HG03520 (cell line): ENCODE measurements around the gene AGBL5.
A peak's percentile ranks its signal among the peaks of the same experiment; 100 is the strongest.

Source experiments
- ATAC-seq: cut with Tn5 transposase; IDR thresholded peaks from one replicate; pipeline ENCODE4 v1.9.1; 2021; ENCODE audit warnings: mild to moderate bottlenecking, moderate library complexity; ENCODE audit not compliant: unreplicated experiment

AGBL5 gene

GRCh38 chr2:27076323-27076722 lies 24.9 kb downstream of the AGBL5 start:
- no peak for ATAC-seq

GRCh38 chr2:27077231-27077630 lies 25.8 kb downstream of the AGBL5 start:
- ATAC-seq, result no peak

DNA sequence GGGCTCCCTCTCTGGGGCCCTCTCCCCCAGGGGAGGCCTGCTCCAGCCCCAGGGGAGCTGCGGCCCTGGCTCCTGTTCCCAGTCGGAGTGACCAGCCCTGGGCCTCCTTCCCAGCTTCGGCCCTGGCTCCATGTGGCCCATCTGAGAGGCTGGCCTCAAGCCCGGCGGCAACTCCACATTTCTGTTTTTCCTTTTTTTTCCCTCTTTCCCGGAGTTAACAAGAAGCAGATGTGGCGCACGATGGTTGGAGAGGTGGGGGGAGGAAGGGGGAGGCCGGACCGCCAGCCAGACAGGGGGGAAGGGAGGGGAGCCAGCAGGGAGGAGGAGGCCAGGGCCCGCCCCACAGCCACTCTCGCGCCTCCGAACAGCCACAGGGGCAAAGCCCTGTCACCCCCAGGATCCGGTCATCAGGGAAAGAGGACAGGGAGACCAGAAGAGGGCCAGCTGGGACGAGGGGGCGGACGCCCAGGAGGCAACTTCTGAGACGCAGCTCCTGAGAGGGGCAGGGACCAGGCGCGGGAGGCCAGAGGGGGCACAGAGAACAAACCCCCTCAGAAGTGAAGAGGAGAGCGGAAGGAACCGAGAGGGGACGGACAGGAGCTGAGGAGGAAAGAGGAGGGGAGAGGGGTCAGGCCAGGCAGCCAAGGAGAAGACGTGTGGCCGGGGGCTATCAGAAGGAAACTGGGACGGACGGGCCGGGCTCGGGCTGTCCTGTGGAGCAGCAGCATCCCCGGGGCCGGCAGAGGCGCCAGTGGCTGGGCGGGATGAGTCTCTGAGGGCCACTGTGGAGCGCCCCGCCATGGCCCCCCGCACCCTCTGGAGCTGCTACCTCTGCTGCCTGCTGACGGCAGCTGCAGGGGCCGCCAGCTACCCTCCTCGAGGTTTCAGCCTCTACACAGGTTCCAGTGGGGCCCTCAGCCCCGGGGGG lies 27.1 kb downstream of the AGBL5 start, which contains the start of gene EMILIN1:
TSS of gene EMILIN1 (plus strand) at position 349 of the 928 bp plus-strand sequence. CDS start at position 800, 451 bp downstream.
- no peak for ATAC-seq

DNA sequence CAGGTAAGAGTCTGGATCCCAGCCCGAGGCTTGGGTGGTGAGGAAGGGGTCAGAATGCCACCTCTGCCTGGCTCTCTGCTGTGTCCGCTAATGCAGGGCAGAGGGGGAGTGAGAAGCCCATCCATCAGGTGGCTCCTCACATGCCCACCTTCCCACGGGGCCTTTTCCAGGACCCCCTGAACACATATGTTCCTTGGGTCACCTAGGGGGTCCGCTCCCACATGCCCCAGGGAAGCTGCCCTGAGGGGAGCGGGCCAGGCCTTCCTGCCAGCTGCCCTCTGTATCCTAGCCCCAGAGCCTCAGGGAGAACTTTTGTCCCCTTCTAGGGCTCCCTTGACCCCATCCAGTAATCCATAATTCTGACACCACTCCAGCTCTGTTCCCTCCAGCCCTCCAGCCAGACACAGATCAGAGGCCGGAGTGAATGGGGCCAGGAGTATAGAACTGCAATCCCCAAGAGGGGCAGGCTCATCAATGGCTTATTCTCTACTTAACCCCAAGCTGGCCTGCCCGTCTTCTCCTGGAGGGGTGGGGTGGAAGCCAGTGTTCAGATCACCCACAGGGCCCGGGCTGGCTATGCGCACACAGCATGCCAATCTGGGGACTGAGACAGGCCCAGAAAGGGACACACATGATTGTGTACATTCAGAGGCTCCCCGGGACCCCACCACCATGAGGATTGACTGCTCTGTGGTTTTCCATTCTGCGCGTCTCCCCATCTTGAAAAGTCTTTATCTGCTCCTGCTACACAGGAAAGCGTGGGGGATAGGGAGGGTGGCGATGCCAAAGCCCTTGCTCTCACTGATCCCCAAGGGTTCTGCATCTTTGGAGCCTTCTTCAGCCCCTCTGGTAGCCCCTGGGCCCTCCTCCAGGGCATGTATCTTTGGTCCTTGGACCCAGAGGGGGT lies 28.0 kb downstream of the AGBL5 start:
- no peak for ATAC-seq

DNA sequence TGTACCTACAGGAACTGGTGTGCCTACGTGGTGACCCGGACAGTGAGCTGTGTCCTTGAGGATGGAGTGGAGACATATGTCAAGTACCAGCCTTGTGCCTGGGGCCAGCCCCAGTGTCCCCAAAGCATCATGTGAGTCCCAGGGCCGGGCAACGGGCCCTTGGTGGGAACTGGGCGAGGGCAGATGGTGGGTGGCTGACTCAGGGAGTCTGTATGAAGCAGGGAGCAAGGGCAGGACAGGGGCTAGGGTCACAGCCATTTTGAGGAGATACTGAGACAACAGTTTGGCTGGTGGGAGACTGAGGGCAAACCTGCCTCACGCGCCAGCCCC lies 28.6 kb downstream of the AGBL5 start:
- no peak for ATAC-seq

DNA sequence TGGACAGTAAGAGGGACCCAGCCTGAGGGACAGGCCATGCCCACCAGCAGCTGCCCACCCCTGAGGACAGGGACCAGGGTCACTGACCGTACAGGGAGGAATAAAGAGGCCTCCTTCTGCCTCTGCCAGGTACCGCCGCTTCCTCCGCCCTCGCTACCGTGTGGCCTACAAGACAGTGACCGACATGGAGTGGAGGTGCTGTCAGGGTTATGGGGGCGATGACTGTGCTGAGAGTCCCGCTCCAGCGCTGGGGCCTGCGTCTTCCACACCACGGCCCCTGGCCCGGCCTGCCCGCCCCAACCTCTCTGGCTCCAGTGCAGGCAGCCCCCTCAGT lies 29.1 kb downstream of the AGBL5 start:
- no peak for ATAC-seq

- ATAC-seq, result no peak
Observed at GRCh38 chr2:27081984-27082772, 30.7 kb downstream of the AGBL5 start.

GRCh38 chr2:27082773-27083409 lies 31.4 kb downstream of the AGBL5 start:
- ATAC-seq, result no peak

- ATAC-seq, result no peak
Observed at GRCh38 chr2:27083410-27084296, 32.2 kb downstream of the AGBL5 start.

- no peak for ATAC-seq
Observed at GRCh38 chr2:27084297-27085061, 33.0 kb downstream of the AGBL5 start.

GRCh38 chr2:27085062-27085672 lies 33.7 kb downstream of the AGBL5 start:
- ATAC-seq, result no peak

DNA sequence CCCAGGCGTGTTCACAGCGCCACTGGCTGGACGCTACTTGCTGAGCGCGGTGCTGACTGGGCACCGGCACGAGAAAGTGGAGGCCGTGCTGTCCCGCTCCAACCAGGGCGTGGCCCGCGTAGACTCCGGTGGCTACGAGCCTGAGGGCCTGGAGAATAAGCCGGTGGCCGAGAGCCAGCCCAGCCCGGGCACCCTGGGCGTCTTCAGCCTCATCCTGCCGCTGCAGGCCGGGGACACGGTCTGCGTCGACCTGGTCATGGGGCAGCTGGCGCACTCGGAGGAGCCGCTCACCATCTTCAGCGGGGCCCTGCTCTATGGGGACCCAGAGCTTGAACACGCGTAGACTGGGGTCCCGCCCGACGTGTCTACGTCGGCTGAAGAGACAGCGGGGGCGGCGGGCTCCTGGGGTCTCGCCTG lies 34.2 kb downstream of the AGBL5 start:
- ATAC-seq, result peak; percentile 7

GRCh38 chr2:27086090-27086723 lies 34.7 kb downstream of the AGBL5 start:
- peak; percentile 63 for ATAC-seq

DNA sequence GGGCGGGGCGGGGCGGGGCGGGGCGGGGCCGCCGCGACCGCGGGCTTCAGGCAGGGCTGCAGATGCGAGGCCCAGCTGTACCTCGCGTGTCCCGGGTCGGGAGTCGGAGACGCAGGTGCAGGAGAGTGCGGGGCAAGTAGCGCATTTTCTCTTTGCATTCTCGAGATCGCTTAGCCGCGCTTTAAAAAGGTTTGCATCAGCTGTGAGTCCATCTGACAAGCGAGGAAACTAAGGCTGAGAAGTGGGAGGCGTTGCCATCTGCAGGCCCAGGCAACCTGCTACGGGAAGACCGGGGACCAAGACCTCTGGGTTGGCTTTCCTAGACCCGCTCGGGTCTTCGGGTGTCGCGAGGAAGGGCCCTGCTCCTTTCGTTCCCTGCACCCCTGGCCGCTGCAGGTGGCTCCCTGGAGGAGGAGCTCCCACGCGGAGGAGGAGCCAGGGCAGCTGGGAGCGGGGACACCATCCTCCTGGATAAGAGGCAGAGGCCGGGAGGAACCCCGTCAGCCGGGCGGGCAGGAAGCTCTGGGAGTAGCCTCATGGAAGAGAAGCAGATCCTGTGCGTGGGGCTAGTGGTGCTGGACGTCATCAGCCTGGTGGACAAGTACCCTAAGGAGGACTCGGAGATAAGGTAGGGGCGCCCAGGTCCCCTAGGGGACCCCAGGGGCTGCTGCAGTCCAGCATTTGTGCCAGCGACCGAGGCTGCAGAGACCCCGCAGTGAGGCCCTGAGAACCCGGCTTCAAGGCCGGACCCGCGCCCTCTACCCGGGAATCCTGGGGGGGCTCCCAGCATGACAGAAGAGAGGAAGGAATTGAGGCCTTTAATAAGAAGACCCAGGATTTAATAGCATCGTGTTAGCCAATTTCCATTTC lies 35.5 kb downstream of the AGBL5 start, which contains the start of gene KHK:
TSS of gene KHK (plus strand) at position 49 of the 870 bp plus-strand sequence. CDS start at position 537, 488 bp downstream.
- ATAC-seq, result no peak

DNA sequence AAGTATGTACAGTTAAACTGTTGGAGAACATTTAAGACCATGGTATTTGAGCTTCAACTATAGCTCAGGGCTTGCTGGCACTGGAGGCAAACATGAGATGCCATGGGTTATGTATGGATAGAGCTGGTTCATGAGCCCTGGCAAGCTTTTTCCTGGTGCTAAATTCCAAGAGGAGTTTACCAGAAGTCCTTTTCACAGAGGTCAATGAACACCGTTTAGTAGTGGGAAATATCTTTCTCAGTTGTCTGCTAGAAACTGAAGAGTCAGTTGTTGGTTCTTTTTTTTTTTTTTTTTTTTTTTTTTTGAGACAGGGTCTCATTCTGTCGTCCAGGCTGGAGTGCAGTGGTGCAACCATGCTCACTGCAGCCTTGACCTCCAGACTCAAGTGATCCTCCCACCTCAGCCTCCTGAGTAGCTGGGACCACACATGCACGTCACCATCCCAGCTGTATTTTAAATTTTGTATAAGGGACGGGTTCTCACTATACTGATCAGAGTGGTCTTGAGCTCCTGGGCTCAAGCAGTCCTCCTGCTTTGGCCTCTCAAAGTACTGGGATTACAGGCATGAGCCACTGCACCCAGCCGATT lies 36.4 kb downstream of the AGBL5 start:
- no peak for ATAC-seq

DNA sequence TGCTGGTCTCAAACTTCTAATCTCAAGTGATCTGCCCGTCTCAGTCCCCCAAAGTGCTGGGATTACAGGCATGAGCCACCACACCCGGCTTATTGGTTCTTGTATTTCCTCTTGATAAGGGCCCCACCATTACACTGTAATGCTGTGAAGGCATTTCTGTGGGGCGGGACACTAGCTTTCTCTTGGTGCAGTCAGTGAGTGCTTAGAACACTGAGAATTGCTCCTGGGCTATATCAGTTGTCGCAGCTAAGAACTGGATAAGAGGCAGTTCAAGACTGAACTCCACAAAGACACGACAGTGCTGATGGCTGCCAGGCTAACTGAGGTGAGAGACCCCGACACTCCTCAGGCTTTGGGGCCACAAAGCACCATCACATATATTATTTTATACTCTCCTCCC lies 37.2 kb downstream of the AGBL5 start:
- ATAC-seq, result no peak
